Sigmoid colon (tissue), 7 donors: Measurements from ENCODE around the gene ZNF76. TPM values are rescaled to one million over a fixed set of nuclear protein-coding genes. Genes with fewer than 3 reads are reported as not detected.
"Not testable (repeated sequence)": the region's sequence is repeated elsewhere in the genome, so short reads cannot be mapped to it uniquely, and the experiment has no call there.

Experiments used
- DNase-seq: peaks from one replicate; pipeline ENCODE4 v3.0.0-alpha.2; 2019
- H3K27ac ChIP-seq, 4 donors: fragments of 200-600 bp; sonication (generic); one replicate each; pipeline ENCODE4 v1.5.1; 2016 to 2019; ENCODE audit warnings: mild to moderate bottlenecking in 1 of 4
- H3K27me3 ChIP-seq, 3 donors: fragments of 200-600 bp; sonication (generic); one replicate each; pipeline ENCODE4 v1.5.1; 2019; ENCODE audit warnings: mild to moderate bottlenecking in 1 of 3
- H3K36me3 ChIP-seq, 4 donors: fragments of 200-600 bp; sonication (generic); one replicate each; pipeline ENCODE4 v1.5.1; 2016 to 2019
- H3K4me1 ChIP-seq, 4 donors: fragments of 200-600 bp; sonication (generic); one replicate each; pipeline ENCODE4 v1.5.1; 2017 to 2019
- H3K4me3 ChIP-seq, 4 donors: fragments of 200-600 bp; sonication (generic); one replicate each; pipeline ENCODE4 v1.5.1; 2017 to 2019; ENCODE audit warnings: mild to moderate bottlenecking in 2 of 4, moderate library complexity in 1 of 4
- H3K9me3 ChIP-seq, 4 donors: fragments of 200-600 bp in 3 of 4; sonication (generic) in 3 of 4; one replicate each; pipeline versions ENCODE4 v1.5.1 to v1.6.1; 2013 to 2019
- CTCF ChIP-seq, 4 experiments: fragments of 450-650 bp in 3 of 4; fragments of 200-600 bp in 1 of 4; IDR thresholded peaks; one replicate each; pipeline ENCODE4 v1.5.1; 2016 to 2019; ENCODE audit warnings: antibody characterized with exemption in 4 of 4, mild to moderate bottlenecking in 3 of 4, moderate library complexity in 2 of 4
- EP300 ChIP-seq, 4 donors: sonication (generic); formaldehyde crosslinking; IDR thresholded peaks; one replicate each; pipeline ENCODE4 v1.6.1; 2017; ENCODE audit warnings: antibody characterized with exemption in 4 of 4
- POLR2A ChIP-seq, 2 donors: fragments of 450-650 bp; IDR thresholded peaks; one replicate each; pipeline ENCODE4 v1.6.1; 2016; ENCODE audit warnings: antibody characterized with exemption in 2 of 2, mild to moderate bottlenecking in 2 of 2, moderate library complexity in 2 of 2
- POLR2AphosphoS5 ChIP-seq, 4 donors: sonication (generic); formaldehyde crosslinking; IDR thresholded peaks; one replicate each; pipeline ENCODE4 v1.6.1; 2017; ENCODE audit warnings: antibody characterized with exemption in 4 of 4
- WGBS, 2 donors: extraction: QIAGEN DNeasy Blood & Tissue Kit; methylation state at CpG; one replicate each; pipeline ENCODE4 v1.1.7; 2013; 5-methylcytosine and 5-hydroxymethylcytosine counted together
- intact Hi-C: fragments of 100-400 bp; cut with DNase I; formaldehyde crosslinking; loops from one replicate; pipeline ENCODE4 v1.15.1; 2023
- polyA plus RNA-seq, 3 donors: library from polyadenylated mRNA; stranded (reverse); fragments of 200-250 nt; gene quantifications; one replicate each; pipeline ENCODE4 v1.2.3, GENCODE V29; 2013
- total RNA-seq, 4 donors: library from RNA; depleted of rRNA; stranded (reverse); fragments of >200 nt; gene quantifications; one replicate each; pipeline ENCODE4 v1.1.0, GENCODE V29; 2016
- donor health status: healthy with polysubstance abuse.
- donor health status: Bipolar disorder and iron deficiency.
- donor health status: healthy.

The ZNF76 gene
- total and polyA plus RNA-seq, 7 donors = 14.3 to 59.8 (median 29.3) TPM

GRCh38 chr6:35330541-35331119 is 71.1 kb downstream of the ZNF76 start:
- Histone ChIP-seq H3K9me3 (no peaks in the 10 kb centered on the region), H3K4me1 (no peaks in the 10 kb centered on the region)
- intact Hi-C loops = no loop called here

GRCh38 chr6:35332074-35332887 is 72.7 kb downstream of the ZNF76 start:
- H3K4me1 ChIP-seq, H3K36me3 ChIP-seq, H3K4me3 ChIP-seq, H3K27ac ChIP-seq, intact Hi-C loops, H3K9me3 ChIP-seq, H3K27me3 ChIP-seq, DNase-seq: not testable (repeated sequence)
- 38 to 71% methylated on average over 9 of the region's 9 CpGs for WGBS, 2 donors

More at GRCh38 chr6:35330541-35331119, 71.1 kb downstream of the ZNF76 start:
- no peaks in the 10 kb centered on the region for H3K36me3 ChIP-seq
- 79 to 92% methylated on average over 9 of the region's 9 CpGs for WGBS, 2 donors
- H3K4me3 ChIP-seq = no peak overlapping the region
- no peak for TF ChIP-seq CTCF (IDR thresholded peaks at IDR 0.05)
- TF ChIP-seq EP300 (IDR thresholded peaks at IDR 0.05) = no peak
- TF ChIP-seq POLR2AphosphoS5 (IDR thresholded peaks at IDR 0.05) = no peak
- TF ChIP-seq POLR2A (IDR thresholded peaks at IDR 0.05) = no peak
- no peak for DNase-seq
- H3K27ac ChIP-seq = no peak overlapping the region
- peaks cover 0 to 8% (median 0%) of the 10 kb centered on the region in 3 donors for H3K27me3 ChIP-seq

GRCh38 chr6:35341557-35341956 is 82.0 kb downstream of the ZNF76 start:
- no peak for TF ChIP-seq POLR2A (IDR thresholded peaks at IDR 0.05)
- no peak for TF ChIP-seq CTCF (IDR thresholded peaks at IDR 0.05)
- no peak for TF ChIP-seq POLR2AphosphoS5 (IDR thresholded peaks at IDR 0.05)
- TF ChIP-seq EP300 (IDR thresholded peaks at IDR 0.05) = no peak
- Histone ChIP-seq H3K36me3 (peaks cover 0 to 11% (median 0%) of the 10 kb centered on the region in 4 donors), H3K27ac (no peak overlapping the region), H3K4me3 (no peak overlapping the region), H3K4me1 (peaks cover 0 to 36% (median 22%) of the 10 kb centered on the region in 4 donors), H3K9me3 (no peaks in the 10 kb centered on the region), H3K27me3 (no peaks in the 10 kb centered on the region)
- WGBS, 2 donors = 64 to 83% methylated on average over 13 of the region's 13 CpGs
- intact Hi-C loops = loop anchor here (5.0 kb wide), 1 partner anchor 44 kb away; the partner anchor contains the start of gene DEF6
- no peak for DNase-seq

- peak within 1 kb of the TSS; percentile 65 to 99 (median 72) for H3K4me3 ChIP-seq
- H3K4me1 ChIP-seq = peaks cover 0 to 37% (median 23%) of the 10 kb centered on the region in 4 donors
- WGBS, 2 donors = 1% methylated on average over 77 of the region's 77 CpGs
- peaks cover 0 to 20% (median 3%) of the 10 kb centered on the region in 4 donors for H3K36me3 ChIP-seq
- TF ChIP-seq EP300 (IDR thresholded peaks at IDR 0.05) = no peak
- peak; percentile 82 to 96 (median 92) for TF ChIP-seq POLR2AphosphoS5 (IDR thresholded peaks at IDR 0.05)
- TF ChIP-seq POLR2A (IDR thresholded peaks at IDR 0.05) = peak; percentile 67 to 80
- TF ChIP-seq CTCF (IDR thresholded peaks at IDR 0.05) = peak; percentile 94 to 100 (median 98)
- intact Hi-C loops = loop anchor here (1.0 to 5.0 kb wide), 4 partner anchors 45 to 126 kb away; partner anchors contain the start of genes DEF6 and RPL10A
- no peaks in the 10 kb centered on the region for H3K27me3 ChIP-seq
- H3K27ac ChIP-seq = peak within 1 kb of the TSS; percentile 86 to 95 (median 90)
- H3K9me3 ChIP-seq = no peaks in the 10 kb centered on the region
- peak; percentile 99 for DNase-seq
Observed at GRCh38 chr6:35342258-35343091, 82.9 kb downstream of the ZNF76 start, which contains the start of gene PPARD. TSS of gene PPARD (plus strand) at chr6:35342558. CDS start at chr6:35411088, 68,530 bp downstream.
